HepG2 (cell line): ENCODE results near the gene EID3. TPM values are rescaled to one million over a fixed set of nuclear protein-coding genes. Genes with fewer than 3 reads are reported as not detected.

Experiments
- ATAC-seq: fragments of 200-7000 bp; cut with Tn5 transposase; 3 replicates; pipeline ENCODE4 v1.9.1; 2020; ENCODE audit warnings: mild to moderate bottlenecking, moderate library complexity
- BruUV-seq: library from RNA; stranded (reverse); fragments of 400-500 nt; replicated peaks from 2 replicates; lab custom pipeline; 2021; lab: Mats Ljungman, UMichigan
- CTCF ChIA-PET: fragments of 300-600 bp; formaldehyde crosslinking; extraction: SDS; loops from one replicate; lab custom pipeline; 2021; ENCODE audit warnings: low total read pairs, inconsistent platforms, low intra/inter-chr PET ratio; lab: Yijun Ruan, JAX
- POLR2A ChIA-PET: fragments of 350-600 bp; sonication (Branson Sonifier 250); formaldehyde crosslinking; loops from one replicate; lab custom pipeline; 2020; ENCODE audit warnings: antibody characterized with exemption, inconsistent platforms; lab: Yijun Ruan, JAX
- DNase-seq: peaks from one replicate; pipeline ENCODE4 v3.0.0-alpha.2; 2015; ENCODE audit warnings: low spot score
- FAIRE-seq: peaks from 3 replicates; lab custom pipeline; 2011; peaks lifted over from hg19 to GRCh38; lab: Jason Lieb, UNC
- H2AFZ ChIP-seq: one replicate; pipeline ENCODE4 v1.6.1; 2011; ENCODE audit warnings: low read length, inconsistent platforms
- H3K27ac ChIP-seq: fragments of 300-600 bp; 3 replicates; pipeline ENCODE4 v1.8.0; 2011; ENCODE audit warnings: mixed run types, mild to moderate bottlenecking, mixed read lengths, low read length, inconsistent platforms; ENCODE audit not compliant: insufficient read depth; ENCODE audit errors: extremely low read length
- H3K27me3 ChIP-seq, 2 experiments: fragments of 200-600 bp in 1 of 2; 2 replicates in 1 of 2; 3 replicates in 1 of 2; pipeline versions ENCODE4 v1.6.0 to v1.8.0; 2011; ENCODE audit warnings: low read length in 2 of 2, mild to moderate bottlenecking in 2 of 2, moderate library complexity in 2 of 2, inconsistent platforms in 1 of 2; ENCODE audit not compliant: insufficient read depth in 2 of 2, control insufficient read depth in 1 of 2
- H3K36me3 ChIP-seq, 2 experiments: fragments of 200-600 bp in 1 of 2; replicated peaks in 1 of 2; 2 replicates in 1 of 2; 3 replicates in 1 of 2; pipeline versions ENCODE4 v1.5.1 to v1.8.0; 2011; ENCODE audit warnings: low read length in 2 of 2, inconsistent platforms in 1 of 2; ENCODE audit not compliant: insufficient read depth in 2 of 2, control insufficient read depth in 1 of 2
- H3K4me1 ChIP-seq: 2 replicates; pipeline ENCODE4 v1.5.1; 2012; ENCODE audit warnings: low read length, inconsistent platforms; ENCODE audit not compliant: insufficient read depth
- H3K4me2 ChIP-seq: 2 replicates; pipeline ENCODE4 v1.6.0; 2011; ENCODE audit warnings: low read depth, low read length, inconsistent platforms
- H3K4me3 ChIP-seq, 3 experiments: fragments of 200-600 bp in 1 of 3; sonication (generic), shearing (Covaris generic) in 1 of 3; replicated peaks in 1 of 3; 2 replicates each; pipeline ENCODE4 v1.5.1; 2011 to 2016; ENCODE audit warnings: low read length in 3 of 3, inconsistent platforms in 2 of 3, low read depth in 2 of 3, mild to moderate bottlenecking in 2 of 3, control low read depth in 1 of 3, mixed read lengths in 1 of 3; ENCODE audit not compliant: insufficient read depth in 1 of 3
- H3K79me2 ChIP-seq: one replicate; pipeline ENCODE4 v1.6.1; 2011; ENCODE audit warnings: low read length, inconsistent platforms; ENCODE audit not compliant: insufficient read depth
- H3K9ac ChIP-seq: 2 replicates; pipeline ENCODE4 v1.6.0; 2011; ENCODE audit warnings: mild to moderate bottlenecking, low read depth, low read length, inconsistent platforms; ENCODE audit not compliant: insufficient read depth
- H3K9me3 ChIP-seq: 2 replicates; pipeline ENCODE4 v1.5.1; 2012; ENCODE audit warnings: mild to moderate bottlenecking, low read length
- H4K20me1 ChIP-seq: 2 replicates; pipeline ENCODE4 v1.6.0; 2011; ENCODE audit warnings: inconsistent platforms, mild to moderate bottlenecking, low read length, moderate library complexity; ENCODE audit not compliant: insufficient read depth
- MAFK ChIP-seq, 2 experiments: IDR thresholded peaks in 1 of 2; conservative IDR thresholded peaks in 1 of 2; 2 replicates each; pipeline ENCODE4 v1.6.1; 2011; ENCODE audit warnings: improper control_type of control experiment in 2 of 2, low read length in 2 of 2
- POLR2A ChIP-seq, 2 experiments: IDR thresholded peaks; 2 replicates each; pipeline ENCODE4 v1.6.1; 2011; ENCODE audit warnings: low read depth in 2 of 2, low read length in 2 of 2, mild to moderate bottlenecking in 1 of 2, moderate library complexity in 1 of 2; ENCODE audit not compliant: insufficient read depth in 1 of 2
- U2AF2 ChIP-seq: fragments of 200-400 bp; formaldehyde crosslinking; IDR thresholded peaks from 2 replicates; pipeline ENCODE4 v1.6.1; 2017; ENCODE audit warnings: low read depth, mild to moderate bottlenecking, low read length
- WGBS: methylation state at CpG from one replicate; pipeline ENCODE4 v1.1.6; 2017; ENCODE audit warnings: low lambda C conversion rate; 5-methylcytosine and 5-hydroxymethylcytosine counted together
- in situ Hi-C: cut with HindIII; loops from 2 replicates; pipeline ENCODE4 v1.10.0; 2017; ENCODE audit warnings: low pct_unique_long_range_greater_than_20kb; ENCODE audit not compliant: extremely low pct_ligation_motif_present
- intact Hi-C: fragments of 100-400 bp; cut with micrococcal nuclease; formaldehyde crosslinking; loops from one replicate; pipeline ENCODE4 v1.10.0; 2022; ENCODE audit not compliant: unreplicated experiment
- polyA plus RNA-seq, 8 experiments: library from polyadenylated mRNA; depleted of rRNA in 3 of 8; stranded (reverse) in 7 of 8; unstranded in 1 of 8; fragments of >200 nt; fragmentation: Illumina TruSeq in 4 of 8; extraction: Trizol in 4 of 8; gene quantifications; 2 replicates each; pipeline versions ENCODE4 v1.2.1 to v1.2.3, GENCODE V29; 2011 to 2016; ENCODE audit warnings: low read depth in 4 of 8, missing spikeins in 1 of 8, mixed read lengths in 1 of 8; ENCODE audit not compliant: insufficient read depth in 1 of 8
- total RNA-seq, 5 experiments: library from RNA; depleted of rRNA; stranded (reverse); fragments of >200 nt; fragmentation: Illumina TruSeq; extraction: Trizol; gene quantifications; 2 replicates each; pipeline ENCODE4 v1.2.3, GENCODE V29; 2016; ENCODE audit warnings: low read depth in 1 of 5
- TF ChIP-seq, protein P1 (sequence below): sonication (generic); formaldehyde crosslinking; IDR thresholded peaks from 2 replicates; pipeline ENCODE4 v1.4.0; 2020; ENCODE audit warnings: missing genetic modification reagents, mild to moderate bottlenecking, borderline replicate concordance
- TF ChIP-seq, protein P2 (sequence below): sonication (generic); formaldehyde crosslinking; IDR thresholded peaks from 2 replicates; pipeline ENCODE4 v1.5.0; 2020; ENCODE audit warnings: missing genetic modification reagents, mild to moderate bottlenecking, borderline replicate concordance

The EID3 gene
- total and polyA plus RNA-seq, 2 of the 13 experiments (the other 11 are each of a cell fraction or from before 2014, with no cell fraction given): 0.38 to 4.5 TPM

- no peak overlapping the region for H3K27ac ChIP-seq
- WGBS: over 99% methylated on average over 8 of the region's 8 CpGs
Observed at GRCh38 chr12:104350211-104351056, 46.9 kb downstream of the EID3 start.

More at GRCh38 chr12:104350211-104351056, 46.9 kb downstream of the EID3 start:
- ATAC-seq (no peak), FAIRE-seq (no peak), DNase-seq (no peak)
- intact Hi-C loops (no loop called here), in situ Hi-C loops (no loop called here)
- Histone ChIP-seq H4K20me1 (peaks cover 6% of the 10 kb centered on the region), H3K9ac (no peak overlapping the region), H2AFZ (no peak overlapping the region), H3K36me3 (peaks cover 15 to 54% of the 10 kb centered on the region in 2 experiments), H3K4me1 (peaks cover 6% of the 10 kb centered on the region; the same call in 1 of the 2 replicates), H3K4me3 (no peak overlapping the region), H3K4me2 (no peak overlapping the region), H3K79me2 (no peaks in the 10 kb centered on the region), H3K9me3 (no peaks in the 10 kb centered on the region), H3K27me3 (no peaks in the 10 kb centered on the region)
- ChIA-PET CTCF (no interaction called here), POLR2A (no interaction called here)
- no TSS peak for BruUV-seq
- TF ChIP-seq, protein P1, sequence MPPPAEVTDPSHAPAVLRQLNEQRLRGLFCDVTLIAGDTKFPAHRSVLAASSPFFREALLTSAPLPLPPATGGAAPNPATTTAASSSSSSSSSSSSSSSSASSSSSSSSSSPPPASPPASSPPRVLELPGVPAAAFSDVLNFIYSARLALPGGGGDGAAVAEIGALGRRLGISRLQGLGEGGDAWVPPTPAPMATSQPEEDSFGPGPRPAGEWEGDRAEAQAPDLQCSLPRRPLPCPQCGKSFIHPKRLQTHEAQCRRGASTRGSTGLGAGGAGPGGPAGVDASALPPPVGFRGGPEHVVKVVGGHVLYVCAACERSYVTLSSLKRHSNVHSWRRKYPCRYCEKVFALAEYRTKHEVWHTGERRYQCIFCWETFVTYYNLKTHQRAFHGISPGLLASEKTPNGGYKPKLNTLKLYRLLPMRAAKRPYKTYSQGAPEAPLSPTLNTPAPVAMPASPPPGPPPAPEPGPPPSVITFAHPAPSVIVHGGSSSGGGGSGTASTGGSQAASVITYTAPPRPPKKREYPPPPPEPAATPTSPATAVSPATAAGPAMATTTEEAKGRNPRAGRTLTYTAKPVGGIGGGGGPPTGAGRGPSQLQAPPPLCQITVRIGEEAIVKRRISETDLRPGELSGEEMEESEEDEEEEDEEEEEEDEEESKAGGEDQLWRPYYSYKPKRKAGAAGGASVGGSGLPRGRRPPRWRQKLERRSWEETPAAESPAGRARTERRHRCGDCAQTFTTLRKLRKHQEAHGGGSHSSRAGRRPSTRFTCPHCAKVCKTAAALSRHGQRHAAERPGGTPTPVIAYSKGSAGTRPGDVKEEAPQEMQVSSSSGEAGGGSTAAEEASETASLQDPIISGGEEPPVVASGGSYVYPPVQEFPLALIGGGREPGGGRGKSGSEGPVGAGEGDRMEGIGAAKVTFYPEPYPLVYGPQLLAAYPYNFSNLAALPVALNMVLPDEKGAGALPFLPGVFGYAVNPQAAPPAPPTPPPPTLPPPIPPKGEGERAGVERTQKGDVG (CRISPR knock-in tag): no peak
- TF ChIP-seq POLR2A (IDR thresholded peaks at IDR 0.05; ENCODE audit: insufficient read depth in 1 of 2, low read depth in 2 of 2, low read length in 2 of 2) (peak in 1 of 2 experiments; percentile 23; a peak in 1 of 4 replicates), U2AF2 (no peak), MAFK (conservative IDR thresholded peaks at IDR 0.05 in 1 of 2, IDR thresholded peaks at IDR 0.05 in 1 of 2; ENCODE audit: low read length in 2 of 2) (no peak)
- TF ChIP-seq, protein P2, sequence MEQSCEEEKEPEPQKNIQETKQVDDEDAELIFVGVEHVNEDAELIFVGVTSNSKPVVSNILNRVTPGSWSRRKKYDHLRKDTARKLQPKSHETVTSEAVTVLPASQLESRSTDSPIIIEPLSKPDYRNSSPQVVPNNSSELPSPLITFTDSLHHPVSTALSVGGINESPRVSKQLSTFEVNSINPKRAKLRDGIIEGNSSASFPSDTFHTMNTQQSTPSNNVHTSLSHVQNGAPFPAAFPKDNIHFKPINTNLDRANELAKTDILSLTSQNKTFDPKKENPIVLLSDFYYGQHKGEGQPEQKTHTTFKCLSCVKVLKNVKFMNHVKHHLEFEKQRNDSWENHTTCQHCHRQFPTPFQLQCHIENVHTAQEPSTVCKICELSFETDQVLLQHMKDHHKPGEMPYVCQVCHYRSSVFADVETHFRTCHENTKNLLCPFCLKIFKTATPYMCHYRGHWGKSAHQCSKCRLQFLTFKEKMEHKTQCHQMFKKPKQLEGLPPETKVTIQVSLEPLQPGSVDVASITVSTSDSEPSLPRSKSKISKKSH: no peak
